A673 (cell line): ENCODE data around the gene GALM. TPM values are rescaled to one million over a fixed set of nuclear protein-coding genes. Genes with fewer than 3 reads are reported as not detected.

ENCODE experiments used
- BruUV-seq: library from RNA; stranded (reverse); fragments of 400-500 nt; replicated peaks from 2 replicates; lab custom pipeline; 2021; lab: Mats Ljungman, UMichigan
- CTCF ChIA-PET: fragments of 300-600 bp; sonication (Branson Sonifier 250); formaldehyde crosslinking; loops from one replicate; lab custom pipeline; 2022; ENCODE audit warnings: antibody characterized with exemption; lab: Charles Lee
- POLR2A ChIA-PET: fragments of 300-600 bp; sonication (Branson Sonifier 250); formaldehyde crosslinking; loops from one replicate; lab custom pipeline; 2022; ENCODE audit warnings: antibody characterized with exemption; ENCODE audit not compliant: low non-redundant PET; lab: Charles Lee
- DNase-seq: peaks from one replicate; pipeline ENCODE4 v3.0.0-alpha.2; 2015; ENCODE audit warnings: low spot score
- H3K27ac ChIP-seq: fragments of 200-600 bp; sonication (generic); 2 replicates; pipeline ENCODE4 v1.5.1; 2016; ENCODE audit warnings: mixed run types, low read depth, mild to moderate bottlenecking, mixed read lengths, antibody characterized with exemption, low read length; ENCODE audit not compliant: poor library complexity, severe bottlenecking
- H3K27me3 ChIP-seq: fragments of 200-600 bp; sonication (generic); replicated peaks from 2 replicates; pipeline ENCODE4 v1.6.1; 2017; ENCODE audit warnings: mixed run types, low read depth, mild to moderate bottlenecking, mixed read lengths, antibody characterized with exemption, low read length; ENCODE audit not compliant: insufficient read depth, poor library complexity
- H3K36me3 ChIP-seq: fragments of 200-600 bp; sonication (generic); 2 replicates; pipeline ENCODE4 v1.6.1; 2016; ENCODE audit warnings: mixed run types, mild to moderate bottlenecking, mixed read lengths, antibody characterized with exemption, low read length; ENCODE audit not compliant: insufficient read depth, poor library complexity, severe bottlenecking
- H3K4me1 ChIP-seq: fragments of 200-600 bp; sonication (generic); 2 replicates; pipeline ENCODE4 v1.6.1; 2017; ENCODE audit warnings: mixed run types, mild to moderate bottlenecking, mixed read lengths, antibody characterized with exemption, low read length; ENCODE audit not compliant: insufficient read depth, poor library complexity, severe bottlenecking
- H3K4me3 ChIP-seq: fragments of 200-600 bp; sonication (generic); 2 replicates; pipeline ENCODE4 v1.5.1; 2016; ENCODE audit warnings: low read depth, mixed run types, mild to moderate bottlenecking, mixed read lengths, low read length; ENCODE audit not compliant: poor library complexity, severe bottlenecking
- H3K9me3 ChIP-seq: fragments of 200-600 bp; sonication (generic); 2 replicates; pipeline ENCODE4 v1.6.1; 2016; ENCODE audit warnings: mixed run types, low read depth, mild to moderate bottlenecking, mixed read lengths, antibody characterized with exemption, low read length; ENCODE audit not compliant: poor library complexity, severe bottlenecking
- CTCF ChIP-seq: fragments of 300-800, 200-600 bp; sonication (generic); conservative IDR thresholded peaks from 2 replicates; pipeline ENCODE4 v1.5.1; 2017; ENCODE audit warnings: low read depth, mild to moderate bottlenecking, antibody characterized with exemption, low read length, moderate library complexity, mixed read lengths
- EZH2 ChIP-seq: fragments of 200-600 bp; sonication (generic); IDR thresholded peaks from 2 replicates; pipeline ENCODE4 v1.6.1; 2017; ENCODE audit warnings: borderline replicate concordance, low read depth, mild to moderate bottlenecking, mixed read lengths, antibody characterized with exemption, low read length; ENCODE audit not compliant: poor library complexity, severe bottlenecking
- intact Hi-C: fragments of 100-400 bp; cut with micrococcal nuclease; formaldehyde crosslinking; loops from one replicate; pipeline ENCODE4 v1.10.0; 2022; ENCODE audit not compliant: unreplicated experiment
- total RNA-seq: library from RNA; stranded (reverse); gene quantifications from 2 replicates; pipeline ENCODE4 v1.2.3, GENCODE V29; 2021

GALM gene
- total RNA-seq, 1 experiment from 2014 or later = 6.6 TPM

GRCh38 chr2:38668779-38669479, 3.0 kb downstream of the GALM start:
- H3K9me3 ChIP-seq = no peaks in the 10 kb centered on the region
- no peaks in the 10 kb centered on the region for H3K27me3 ChIP-seq
- no peak for DNase-seq
- no peaks in the 10 kb centered on the region for H3K36me3 ChIP-seq
- ChIA-PET CTCF (no interaction called here), POLR2A (no interaction called here)
- no peak overlapping the region for H3K27ac ChIP-seq
- no peaks in the 10 kb centered on the region for H3K4me1 ChIP-seq
- no peak overlapping the region for H3K4me3 ChIP-seq
- no TSS peak for BruUV-seq
- intact Hi-C loops = no loop called here
- TF ChIP-seq CTCF (no peak), EZH2 (no peak)

- ChIA-PET POLR2A (no interaction called here), CTCF (no interaction called here)
- no peak for DNase-seq
- H3K4me3 ChIP-seq = no peak overlapping the region
- H3K9me3 ChIP-seq = no peaks in the 10 kb centered on the region
- intact Hi-C loops = no loop called here
- H3K36me3 ChIP-seq = no peaks in the 10 kb centered on the region
- no peak overlapping the region for H3K27ac ChIP-seq
- no peaks in the 10 kb centered on the region for H3K27me3 ChIP-seq
- no TSS peak for BruUV-seq
- H3K4me1 ChIP-seq = no peaks in the 10 kb centered on the region
- TF ChIP-seq EZH2 (no peak), CTCF (no peak)
Measured at GRCh38 chr2:38671303-38671702, 5.4 kb downstream of the GALM start.

GRCh38 chr2:38671946-38672345, 6.0 kb downstream of the GALM start:
- no peak overlapping the region for H3K4me3 ChIP-seq
- intact Hi-C loops = no loop called here
- no TSS peak for BruUV-seq
- no peaks in the 10 kb centered on the region for H3K4me1 ChIP-seq
- ChIA-PET CTCF (no interaction called here), POLR2A (no interaction called here)
- H3K27me3 ChIP-seq = no peaks in the 10 kb centered on the region
- no peaks in the 10 kb centered on the region for H3K36me3 ChIP-seq
- TF ChIP-seq CTCF (no peak), EZH2 (no peak)
- no peak for DNase-seq
- H3K27ac ChIP-seq = no peak overlapping the region
- H3K9me3 ChIP-seq = no peaks in the 10 kb centered on the region
